GM12801 (cell line): Measurements from ENCODE around the gene CD34.

Experiments used
- CTCF ChIP-seq: IDR thresholded peaks from one replicate; pipeline ENCODE4 v1.5.1; 2011; ENCODE audit warnings: control low read depth; ENCODE audit not compliant: insufficient read length; ENCODE audit errors: extremely low read depth

Gene CD34

GRCh38 chr1:207856276-207857023, 54.5 kb downstream of the CD34 start:
- no peak for TF ChIP-seq CTCF

- TF ChIP-seq CTCF = no peak
Observed at GRCh38 chr1:207854001-207854400, 56.9 kb downstream of the CD34 start.

- TF ChIP-seq CTCF = no peak
Observed at GRCh38 chr1:207853372-207853757, 57.6 kb downstream of the CD34 start.

GRCh38 chr1:207852576-207853371, 58.2 kb downstream of the CD34 start:
- TF ChIP-seq CTCF = no peak

- no peak for TF ChIP-seq CTCF
Observed at GRCh38 chr1:207851696-207852095, 59.2 kb downstream of the CD34 start.

- TF ChIP-seq CTCF = no peak
Observed at GRCh38 chr1:207850621-207851407, 60.1 kb downstream of the CD34 start.

GRCh38 chr1:207849646-207850045, 61.3 kb downstream of the CD34 start:
- TF ChIP-seq CTCF = no peak
